ENCODE data around the gene SH3RF3.
A peak's percentile ranks its signal among the peaks of the same experiment; 100 is the strongest.

The SH3RF3 gene

GRCh38 chr2:109244304-109244582, 115.2 kb downstream of the SH3RF3 start:
- DNase-seq: no peak

GRCh38 chr2:109244750-109245382, 115.9 kb downstream of the SH3RF3 start:
- DNase-seq: no peak

- DNase-seq: no peak
These were observed 117.2 kb downstream of the SH3RF3 start for GRCh38 chr2:109246176-109246575.

GRCh38 chr2:109246616-109247015, 117.6 kb downstream of the SH3RF3 start:
- DNase-seq: no peak

GRCh38 chr2:109247340-109247739, 118.3 kb downstream of the SH3RF3 start:
- DNase-seq: no peak

- DNase-seq: no peak
These were observed 118.8 kb downstream of the SH3RF3 start for GRCh38 chr2:109247812-109248211.

- no peak for DNase-seq
These were observed 119.6 kb downstream of the SH3RF3 start for GRCh38 chr2:109248590-109248989.

- no peak for DNase-seq
These were observed 124.2 kb downstream of the SH3RF3 start for GRCh38 chr2:109253217-109253616.

GRCh38 chr2:109254174-109254904, 125.3 kb downstream of the SH3RF3 start:
- no peak for DNase-seq

GRCh38 chr2:109255654-109256053, 126.6 kb downstream of the SH3RF3 start:
- DNase-seq: no peak

- no peak for DNase-seq
These were observed 127.1 kb downstream of the SH3RF3 start for GRCh38 chr2:109256111-109256510.

- no peak for DNase-seq
These were observed 127.9 kb downstream of the SH3RF3 start for GRCh38 chr2:109256921-109257320.

- DNase-seq: no peak
These were observed 128.6 kb downstream of the SH3RF3 start for GRCh38 chr2:109257653-109258052.

GRCh38 chr2:109258376-109258775, 129.4 kb downstream of the SH3RF3 start:
- DNase-seq: no peak

GRCh38 chr2:109258905-109259540, 130.0 kb downstream of the SH3RF3 start:
- DNase-seq: no peak

GRCh38 chr2:109259671-109260070, 130.7 kb downstream of the SH3RF3 start:
- no peak for DNase-seq

- no peak for DNase-seq
These were observed 131.3 kb downstream of the SH3RF3 start for GRCh38 chr2:109260116-109260855.

GRCh38 chr2:109260886-109261700, 132.1 kb downstream of the SH3RF3 start:
- peak; percentile 83 for DNase-seq

- no peak for DNase-seq
These were observed 133.1 kb downstream of the SH3RF3 start for GRCh38 chr2:109261906-109262631.

- DNase-seq: no peak
These were observed 135.8 kb downstream of the SH3RF3 start for GRCh38 chr2:109264595-109265328.

- DNase-seq: no peak
These were observed 136.4 kb downstream of the SH3RF3 start for GRCh38 chr2:109265369-109265768.

All from NCI-H1417 treated with DMSO at 0.1 percent for 48 hours (cell line).